Superior temporal gyrus (tissue), 1 donor: ENCODE results near the gene FRMPD4.

Source experiments
- DNase-seq: peaks from one replicate; pipeline ENCODE4 v3.0.0-alpha.2; 2016; ENCODE audit errors: extremely low spot score

FRMPD4 gene

DNA sequence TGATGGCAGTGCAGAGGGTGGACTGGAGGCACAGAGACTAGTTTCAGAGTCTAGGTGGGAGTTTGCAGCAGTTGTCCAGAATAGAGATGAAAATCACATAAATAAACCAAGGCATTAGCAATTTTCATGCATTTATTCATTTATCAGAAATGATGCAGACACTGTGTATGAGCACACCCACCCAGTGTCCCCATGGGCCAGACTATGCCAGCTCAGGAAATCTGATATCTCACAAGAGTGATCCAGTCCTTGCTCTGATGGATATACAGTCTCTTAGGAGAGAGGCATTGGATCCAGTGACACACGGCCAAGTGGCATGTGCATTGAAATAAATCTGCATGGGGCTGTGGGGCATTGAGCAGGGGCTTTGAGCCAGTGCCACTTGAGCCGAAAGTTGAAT, 228.2 kb downstream of the FRMPD4 start:
- DNase-seq: no peak

DNA sequence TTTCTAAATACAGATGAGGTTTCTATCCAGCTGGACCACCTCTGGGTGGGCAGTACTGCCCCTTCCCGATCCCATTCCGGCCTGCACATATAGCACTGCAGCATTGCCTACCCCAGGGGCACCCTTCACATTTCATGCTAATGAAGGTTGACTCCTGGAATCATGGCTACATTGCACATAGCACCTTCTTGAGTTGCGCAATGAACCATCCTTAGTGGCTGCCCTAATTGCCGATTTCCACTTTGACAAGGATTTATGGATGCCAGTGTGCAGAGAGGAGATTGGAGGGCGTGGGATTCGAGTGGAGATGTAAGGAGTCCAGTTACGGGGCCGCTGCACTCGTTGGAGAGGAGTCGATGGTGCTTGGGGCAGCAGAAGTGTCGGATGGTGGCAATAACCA, 229.0 kb downstream of the FRMPD4 start:
- DNase-seq: no peak

DNA sequence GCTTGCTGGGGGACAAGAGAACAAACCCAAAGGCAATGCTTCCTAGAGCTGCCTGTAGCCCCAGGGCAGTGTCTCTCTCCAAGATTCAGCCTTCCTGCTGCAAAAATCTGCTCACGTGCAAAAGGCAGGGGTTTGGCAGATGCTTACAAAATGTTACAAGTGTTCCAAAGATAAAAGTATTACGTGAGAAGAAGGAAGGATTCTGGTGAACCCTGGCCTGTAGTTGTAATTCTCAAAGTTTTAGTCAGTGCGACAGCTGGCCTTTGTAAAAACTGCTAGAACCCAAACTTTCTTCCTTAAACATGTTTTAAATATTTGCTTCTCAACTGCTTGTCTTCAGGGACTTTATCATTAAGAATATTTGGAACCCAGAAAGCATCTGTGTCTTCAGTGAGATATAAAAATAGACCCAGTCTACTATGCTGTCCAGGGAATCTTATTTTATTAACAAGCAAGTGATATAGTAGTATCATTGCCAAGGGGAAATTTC, 232.3 kb downstream of the FRMPD4 start:
- no peak for DNase-seq

DNA sequence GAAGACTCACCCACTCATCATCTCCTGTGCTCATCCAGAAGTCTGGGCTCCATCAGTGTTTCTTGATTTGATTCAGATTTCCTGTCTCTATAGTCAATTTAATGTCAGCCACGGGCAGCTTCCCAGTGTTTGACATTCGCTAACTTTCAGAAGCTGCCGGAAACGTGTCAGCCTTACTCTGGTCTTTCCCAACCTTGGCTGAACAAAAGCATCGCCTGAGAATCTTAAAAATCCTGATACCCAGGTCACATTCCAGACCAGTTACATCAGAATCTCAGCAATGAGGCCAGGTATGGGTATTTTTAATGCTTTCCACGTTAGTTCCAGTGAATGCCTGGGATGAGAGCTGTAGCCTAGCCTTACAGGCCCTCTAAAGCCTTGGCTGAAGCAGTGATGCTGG, 233.8 kb downstream of the FRMPD4 start:
- DNase-seq: no peak

DNA sequence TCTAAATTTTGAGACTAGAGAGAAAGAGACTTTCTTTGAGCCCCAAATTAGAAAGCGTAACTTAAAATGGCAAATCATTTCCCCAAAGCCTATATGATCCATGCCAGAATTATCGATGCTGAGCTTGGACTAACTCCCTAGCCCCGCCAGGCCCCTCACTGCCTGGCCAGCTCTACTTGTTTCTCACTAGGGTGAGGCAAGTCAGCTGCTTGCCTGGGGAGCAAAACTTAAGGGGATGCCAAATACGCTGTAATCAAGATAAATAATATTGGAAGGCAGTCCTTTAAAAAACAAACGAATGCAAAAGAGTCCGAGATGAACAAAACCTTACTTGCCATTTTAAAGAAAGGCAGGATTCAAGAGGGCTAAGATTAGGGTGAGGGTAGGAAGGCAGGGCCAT, 236.0 kb downstream of the FRMPD4 start:
- no peak for DNase-seq

DNA sequence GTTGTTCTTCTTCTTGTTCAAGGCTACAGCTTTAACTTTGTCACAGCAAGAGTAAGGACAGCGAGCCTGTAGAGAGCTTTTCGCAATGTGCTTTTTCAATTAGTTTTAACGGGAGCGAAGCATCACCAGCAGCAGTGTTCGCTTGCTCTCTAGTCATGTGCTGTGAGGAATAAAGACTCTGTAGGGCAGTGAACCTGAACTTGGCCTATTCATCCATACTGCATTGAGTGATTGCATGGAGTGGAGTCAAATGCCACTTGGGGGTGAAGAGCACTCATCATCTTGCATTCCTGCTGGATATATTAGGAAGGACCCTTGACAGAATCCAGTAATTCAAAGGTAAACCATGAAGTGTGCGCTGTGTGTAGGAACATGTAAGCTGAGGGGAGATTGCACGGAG, 240.0 kb downstream of the FRMPD4 start:
- no peak for DNase-seq

DNA sequence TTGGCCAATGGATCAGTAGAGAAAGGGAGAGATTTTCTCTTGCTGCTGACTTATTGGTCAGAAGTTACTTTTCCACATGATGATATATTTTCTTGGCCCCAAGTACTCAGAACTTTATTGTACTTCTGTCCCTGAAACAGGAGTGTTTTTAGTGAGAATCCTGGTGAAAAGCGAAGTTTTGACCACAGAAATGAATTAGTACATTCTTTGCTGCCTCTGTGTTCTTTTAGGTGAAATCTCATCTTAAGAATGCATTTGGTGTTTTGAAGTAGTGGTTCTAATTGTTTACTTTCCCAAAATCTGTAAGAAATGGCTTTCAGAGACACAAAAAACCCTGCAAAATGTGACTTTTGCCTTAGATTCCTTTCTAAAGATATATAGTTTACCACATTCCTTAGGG, 240.4 kb downstream of the FRMPD4 start:
- DNase-seq: no peak

DNA sequence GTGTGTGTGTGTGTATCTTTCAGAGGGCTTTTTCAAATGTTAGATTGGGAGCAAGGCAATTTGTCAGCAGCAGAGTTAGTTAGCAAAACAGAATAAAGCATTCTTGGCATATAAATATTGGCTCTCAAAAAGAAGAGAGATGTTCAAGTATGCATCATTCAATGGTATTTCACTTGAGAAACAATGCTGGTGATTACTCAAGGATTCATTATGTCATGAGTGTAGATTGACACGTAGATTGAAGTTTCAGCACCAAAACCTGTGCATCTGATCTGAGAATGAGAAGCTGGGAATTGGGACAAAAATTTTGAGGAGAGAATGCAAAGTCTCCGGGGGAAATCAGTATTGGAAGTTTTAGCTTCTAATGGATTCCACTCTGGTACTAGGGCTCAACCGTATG, 241.4 kb downstream of the FRMPD4 start:
- no peak for DNase-seq

DNA sequence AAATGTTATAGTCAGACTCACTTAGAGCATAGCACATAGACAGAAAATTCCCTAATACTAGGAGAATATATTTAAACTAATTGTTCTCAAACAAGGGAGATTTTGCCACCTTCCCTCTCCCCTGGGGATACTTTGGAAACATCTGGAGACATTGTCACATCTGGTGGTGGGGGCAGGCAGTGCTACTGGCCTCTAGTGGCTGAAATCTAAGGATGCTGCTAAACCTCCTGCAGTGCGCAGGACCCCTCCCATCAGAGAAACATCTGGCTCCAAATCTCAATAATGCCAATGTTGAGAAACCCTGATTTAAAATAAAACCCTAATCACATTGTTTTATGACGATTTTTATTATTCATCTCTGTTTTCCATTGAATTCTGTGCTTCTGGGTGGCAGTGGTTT, 244.9 kb downstream of the FRMPD4 start:
- no peak for DNase-seq

DNA sequence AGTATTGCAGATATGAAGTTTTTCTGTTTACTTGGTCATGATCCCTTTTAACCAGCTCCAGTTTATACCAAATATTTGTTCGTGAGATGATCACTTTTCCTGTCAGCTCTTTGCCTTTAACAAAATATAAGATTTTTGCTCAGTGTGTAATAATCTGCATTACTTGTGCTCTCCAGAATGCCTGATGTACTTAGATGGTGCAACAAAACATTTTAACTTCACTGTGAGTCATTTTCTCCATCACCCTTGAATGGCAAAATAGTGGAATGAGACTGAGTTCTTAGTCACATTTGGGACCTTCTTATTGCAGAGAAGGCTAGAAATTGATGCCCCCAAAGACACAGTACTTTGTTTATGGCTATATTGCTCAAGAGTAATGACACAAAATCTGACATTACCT, 252.0 kb downstream of the FRMPD4 start:
- DNase-seq: no peak

DNA sequence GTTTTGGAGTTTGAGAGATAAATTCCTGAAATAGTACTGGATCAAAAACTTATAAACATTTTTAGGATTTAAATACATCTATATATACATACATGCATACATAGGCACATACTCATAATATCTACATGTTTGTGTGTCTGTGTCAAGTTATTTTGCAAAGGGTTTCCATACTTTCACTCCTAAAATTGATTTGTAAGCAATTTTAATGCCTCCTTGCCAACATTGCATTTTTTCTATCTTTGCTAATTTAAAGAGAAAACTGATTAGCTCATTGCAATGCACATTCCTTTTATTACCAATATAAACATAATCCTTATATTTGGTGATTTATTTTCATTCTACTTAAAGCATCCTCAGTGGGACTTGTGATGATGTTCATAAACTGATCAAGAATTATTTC, 258.3 kb downstream of the FRMPD4 start:
- DNase-seq: no peak

DNA sequence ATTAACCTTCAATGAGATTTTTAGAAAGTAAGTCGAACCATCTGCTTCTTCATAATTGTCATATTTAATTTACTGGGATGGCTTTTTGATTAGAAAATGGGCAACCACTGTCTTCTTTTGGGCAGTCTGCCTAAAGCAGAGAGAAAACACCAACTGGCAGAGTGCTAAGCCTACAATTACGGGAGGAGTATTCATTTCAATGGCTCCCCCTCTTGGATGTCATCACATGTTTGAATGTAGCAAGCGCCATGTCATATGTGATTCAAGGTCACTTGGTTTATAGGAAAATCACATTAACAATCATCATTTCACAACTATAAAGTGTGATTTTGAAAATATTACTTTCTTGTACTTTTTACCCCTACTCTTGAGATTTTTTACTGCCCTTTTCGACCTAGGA, 261.9 kb downstream of the FRMPD4 start:
- no peak for DNase-seq

DNA sequence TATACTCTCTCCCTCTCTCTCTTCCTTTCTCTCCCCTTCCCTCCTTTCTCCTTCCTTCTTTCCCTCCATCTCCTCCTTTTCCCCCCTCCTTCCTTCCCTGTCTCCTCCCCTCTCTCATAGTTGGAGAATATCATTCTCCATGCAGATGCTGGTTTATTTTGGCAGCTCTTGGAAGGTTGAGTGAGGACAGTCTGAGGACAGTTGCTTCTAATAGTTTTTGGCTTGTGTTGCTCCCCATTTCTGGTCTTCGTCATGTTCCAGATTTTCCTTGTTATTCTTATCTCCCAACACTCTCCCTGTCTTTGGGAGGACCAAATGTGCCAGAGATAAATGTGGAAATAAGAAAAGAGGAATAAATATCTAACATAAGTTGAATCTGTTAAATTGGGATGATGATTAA, 263.0 kb downstream of the FRMPD4 start:
- DNase-seq: no peak

DNA sequence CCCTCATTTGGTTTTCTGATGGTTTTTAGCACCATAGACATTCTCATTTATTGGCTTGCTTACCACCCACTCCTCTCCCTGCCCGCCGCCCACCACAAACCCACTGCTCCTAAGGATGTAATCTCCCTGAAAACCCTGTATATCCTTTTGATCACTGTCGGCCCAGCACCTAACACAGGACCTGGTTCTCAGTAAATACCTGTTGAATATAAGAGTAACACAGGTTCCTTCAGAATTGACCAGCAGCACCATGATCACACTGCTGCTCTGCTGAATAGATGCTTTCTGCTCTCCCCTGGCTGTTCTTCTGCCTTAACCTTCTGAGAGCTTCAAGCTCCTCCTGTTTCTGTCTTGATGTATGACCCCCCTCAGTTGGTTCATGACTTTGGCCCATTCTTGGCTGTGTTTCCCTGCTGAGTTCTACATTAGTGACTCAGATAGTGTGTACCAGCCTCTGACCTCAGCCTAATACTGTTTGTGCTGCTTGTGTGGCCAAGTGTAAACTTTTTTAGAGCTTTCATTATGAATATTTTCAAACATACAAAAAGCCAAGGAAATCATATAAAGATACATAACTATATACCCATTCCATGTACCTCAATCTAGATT, 265.3 kb downstream of the FRMPD4 start:
- no peak for DNase-seq

DNA sequence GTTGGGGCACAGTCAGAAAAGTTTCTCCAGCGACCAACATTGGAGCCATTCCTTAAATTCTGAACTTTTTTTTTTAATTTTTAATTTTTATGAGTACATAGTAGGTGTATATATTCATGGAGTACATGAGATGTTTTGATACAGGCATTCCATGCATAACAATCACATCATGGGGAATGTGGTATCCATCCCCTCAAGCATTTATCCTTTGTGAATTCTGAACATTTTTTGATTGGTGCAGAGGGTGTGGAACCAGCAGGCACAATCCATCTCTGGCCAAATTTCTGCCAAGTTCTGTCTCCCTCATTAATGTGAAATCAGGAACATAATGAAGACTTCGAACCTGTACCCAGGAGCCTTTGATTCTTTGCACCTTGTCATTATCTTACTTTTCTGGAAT, 267.0 kb downstream of the FRMPD4 start:
- no peak for DNase-seq

DNA sequence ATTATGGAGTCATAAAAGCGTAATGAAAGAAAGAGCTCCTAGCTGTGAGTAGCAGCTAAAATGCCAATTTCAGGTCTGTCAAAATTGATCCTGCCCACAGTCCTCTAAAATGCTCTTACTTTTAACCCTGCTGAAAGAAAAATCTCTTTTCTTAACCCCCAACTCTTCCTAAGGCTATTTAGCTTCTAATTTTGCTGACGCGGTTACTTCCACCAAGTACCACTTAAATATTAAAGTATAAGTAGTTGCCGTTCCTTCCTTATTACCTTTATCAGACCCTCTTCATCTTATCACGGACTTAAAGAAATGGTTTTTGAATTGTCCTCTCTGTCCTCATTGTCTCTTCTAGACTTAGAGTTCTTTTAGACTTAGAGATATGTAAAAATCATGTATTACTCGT, 272.2 kb downstream of the FRMPD4 start:
- no peak for DNase-seq

DNA sequence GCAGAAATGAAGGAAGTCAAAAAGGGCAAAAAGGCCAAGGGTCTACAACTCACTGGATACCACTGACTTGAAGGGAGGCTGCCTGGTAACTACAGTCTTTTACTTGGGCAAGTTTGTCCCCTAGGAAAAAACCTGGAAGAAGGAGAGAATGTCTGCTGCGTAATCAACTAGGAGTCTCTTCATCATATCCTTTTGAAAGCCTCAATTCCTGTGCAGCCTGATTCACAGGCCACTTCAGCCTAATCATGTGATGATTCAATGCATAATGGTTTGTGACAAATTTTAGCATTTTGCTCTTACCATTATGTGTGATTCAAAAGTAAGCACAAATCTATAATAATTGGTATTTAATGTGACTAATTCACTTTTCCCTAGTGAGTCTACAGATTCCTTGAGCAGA, 273.6 kb downstream of the FRMPD4 start:
- no peak for DNase-seq

DNA sequence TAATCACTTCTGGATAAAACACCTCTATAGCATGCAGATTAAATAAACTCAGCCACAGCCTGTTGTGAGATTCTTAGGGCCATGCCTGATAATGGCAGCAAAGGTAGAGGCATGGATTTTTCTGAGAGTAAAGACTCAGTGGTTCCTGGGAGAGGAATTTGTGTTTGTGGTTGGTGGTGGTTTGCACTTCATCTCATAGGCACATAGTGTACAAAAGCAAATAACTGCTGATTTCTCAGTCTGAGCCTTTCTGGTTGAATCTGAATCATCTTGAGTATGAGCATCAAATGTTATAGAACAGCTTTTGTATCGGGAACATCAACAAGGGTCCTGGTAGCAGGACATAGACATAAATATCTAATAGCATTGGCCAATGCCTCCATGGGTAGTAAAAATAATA, 274.3 kb downstream of the FRMPD4 start:
- DNase-seq: no peak

DNA sequence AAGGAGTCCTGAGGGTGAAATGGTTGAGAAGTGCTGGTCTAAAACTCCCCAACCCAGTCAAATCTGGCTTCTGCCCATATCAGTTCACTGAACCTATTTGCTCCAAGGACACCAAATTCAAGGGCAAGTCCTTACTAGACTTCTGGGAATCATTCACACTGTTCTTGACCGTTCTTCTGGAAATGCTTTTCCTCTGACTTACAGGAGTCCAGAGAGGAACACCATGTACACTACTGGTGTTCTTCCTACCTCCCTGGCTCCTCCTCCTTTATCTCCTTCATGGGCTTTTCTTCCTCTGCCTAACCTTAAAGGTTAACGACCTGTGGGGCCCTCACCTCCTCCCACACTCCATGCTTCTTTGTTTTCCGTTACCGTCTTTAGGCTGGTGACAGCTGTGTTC, 281.3 kb downstream of the FRMPD4 start:
- no peak for DNase-seq

DNA sequence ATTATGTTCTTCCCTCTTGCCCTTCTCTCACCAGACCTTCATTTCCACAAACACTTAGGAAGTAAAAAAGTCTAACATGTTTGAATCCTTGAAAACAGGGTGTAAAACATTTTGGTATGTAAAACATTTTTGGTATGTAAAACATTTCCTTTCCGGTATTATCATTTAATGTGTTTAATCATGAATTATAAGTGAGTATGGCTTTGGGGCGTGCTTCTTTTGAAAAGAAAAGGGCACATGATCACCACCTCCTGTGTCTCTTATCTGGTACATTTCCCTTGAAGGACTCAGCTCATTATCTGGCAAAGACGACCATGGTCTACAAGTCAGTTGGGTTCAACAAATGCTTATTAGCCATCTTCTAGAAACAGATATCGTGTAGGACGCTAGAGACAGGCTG, 283.6 kb downstream of the FRMPD4 start:
- no peak for DNase-seq

DNA sequence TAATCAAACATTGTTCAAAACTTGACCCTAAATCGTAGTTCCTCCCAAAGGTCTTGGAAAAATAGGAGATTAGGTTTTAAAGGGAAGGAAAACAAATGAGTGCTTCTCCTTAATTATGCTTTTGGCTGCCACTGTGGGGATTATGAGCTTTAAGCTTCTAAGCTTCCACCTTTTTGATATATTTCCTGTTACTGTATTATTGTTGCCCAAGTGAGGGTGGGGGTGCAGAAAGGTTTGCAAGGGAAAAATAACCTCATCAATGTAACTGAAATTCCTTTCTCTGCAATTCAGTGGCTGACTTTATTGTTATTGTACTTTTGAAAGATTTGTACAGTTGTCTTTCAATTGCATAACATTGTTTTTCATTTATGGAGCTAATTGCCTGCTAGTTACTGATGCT, 285.1 kb downstream of the FRMPD4 start:
- DNase-seq: no peak

DNA sequence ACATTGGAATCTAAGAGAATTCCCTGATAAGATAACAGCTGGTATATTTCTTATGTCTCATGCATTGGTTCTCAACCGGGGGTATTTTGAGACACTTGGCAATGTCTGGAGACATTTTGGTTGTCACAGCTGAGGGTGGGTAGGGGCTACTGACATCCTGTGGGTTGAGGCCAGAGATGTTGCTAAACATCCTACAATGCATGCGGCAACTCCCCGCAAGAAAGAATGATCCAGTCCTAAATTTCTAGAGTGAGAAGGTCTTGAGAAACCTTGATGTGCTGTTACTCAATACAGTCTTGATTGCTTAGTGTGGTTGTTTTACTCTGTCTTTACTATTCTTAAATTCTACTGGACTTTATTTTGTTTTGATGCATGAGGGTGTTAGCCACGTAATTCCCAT, 287.2 kb downstream of the FRMPD4 start:
- no peak for DNase-seq

DNA sequence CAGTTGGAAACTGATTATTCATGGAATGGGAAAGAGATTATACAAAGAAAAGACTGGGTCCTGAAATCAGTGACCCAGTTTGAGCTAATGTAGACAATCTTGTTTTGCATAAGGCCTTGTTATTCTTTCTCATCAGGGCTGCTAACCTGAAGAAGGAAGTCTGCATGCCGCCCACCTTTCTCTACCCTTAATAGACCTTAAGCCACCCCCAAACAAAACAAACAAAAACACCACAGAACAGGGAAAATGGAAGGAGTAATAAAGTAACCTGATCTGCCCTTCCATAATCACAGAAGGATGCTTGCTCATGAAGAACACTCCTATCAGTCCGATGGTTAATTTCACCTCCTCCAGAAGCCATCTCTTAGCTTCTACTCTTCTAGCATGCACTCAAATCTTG, 288.1 kb downstream of the FRMPD4 start:
- DNase-seq: no peak

DNA sequence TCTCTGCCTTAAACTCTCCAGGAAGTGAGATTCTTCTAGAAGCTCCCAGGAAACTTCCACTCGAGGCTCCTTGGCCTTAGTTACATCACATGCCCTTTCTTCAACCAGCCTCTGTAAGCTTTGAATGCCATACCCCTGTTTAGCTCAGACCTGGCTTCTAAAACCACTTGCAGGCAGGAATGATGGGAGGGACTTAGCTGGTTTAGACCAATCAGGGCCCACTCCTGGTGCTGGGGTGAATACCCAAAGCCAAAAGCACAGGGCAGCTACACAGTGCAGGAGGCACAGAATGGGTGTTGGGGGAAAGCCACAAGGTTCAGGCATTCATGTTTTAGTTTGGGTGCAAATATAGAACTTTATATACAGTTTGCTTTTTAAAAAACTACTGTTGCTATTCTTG, 296.2 kb downstream of the FRMPD4 start:
- no peak for DNase-seq

DNA sequence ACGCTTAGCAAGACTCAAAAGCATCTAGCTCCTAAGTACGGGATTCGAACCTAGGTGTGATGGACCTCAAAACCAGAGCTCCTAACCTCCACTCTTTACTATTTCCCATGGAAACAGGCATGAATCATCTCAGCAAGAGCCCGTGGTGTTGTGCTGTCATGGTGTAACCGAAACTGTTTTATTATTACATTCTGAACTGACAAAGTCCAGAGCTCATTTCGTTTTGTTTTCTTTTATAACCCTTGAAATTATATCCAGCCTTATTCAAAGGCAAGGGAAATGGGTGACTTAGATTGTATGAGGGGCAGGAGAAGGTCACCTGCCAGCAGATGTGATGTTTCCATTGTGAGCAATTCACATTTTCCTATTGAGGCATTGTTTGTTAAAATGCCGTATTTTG, 301.1 kb downstream of the FRMPD4 start:
- DNase-seq: no peak
